RWPE2 (cell line): ENCODE measurements around the gene JPH4.

Experiments
- ATAC-seq: fragments of 200-7000 bp; cut with Tn5 transposase; 3 replicates; pipeline ENCODE4 v1.9.1; 2021; ENCODE audit warnings: low read depth
- DNase-seq: peaks from one replicate; pipeline ENCODE4 v3.0.0-alpha.2; 2020; ENCODE audit warnings: low spot score
- H3K27ac ChIP-seq: fragments of 450-650 bp; 2 replicates; pipeline ENCODE4 v1.5.1; 2017; ENCODE audit warnings: mild to moderate bottlenecking; ENCODE audit not compliant: poor library complexity, severe bottlenecking
- H3K27me3 ChIP-seq: fragments of 250-450 bp; sonication (Bioruptor Pico); 2 replicates; pipeline ENCODE4 v1.5.1; 2021; ENCODE audit warnings: mild to moderate bottlenecking, moderate library complexity; ENCODE audit not compliant: insufficient read depth, poor library complexity, severe bottlenecking
- H3K36me3 ChIP-seq: fragments of 250-450 bp; sonication (Bioruptor Pico); 2 replicates; pipeline ENCODE4 v1.5.1; 2020; ENCODE audit warnings: low read depth, mild to moderate bottlenecking, moderate library complexity
- H3K4me1 ChIP-seq: fragments of 250-450 bp; sonication (Bioruptor Pico); 2 replicates; pipeline ENCODE4 v1.5.1; 2021; ENCODE audit warnings: mild to moderate bottlenecking, moderate library complexity; ENCODE audit not compliant: insufficient read depth, poor library complexity, severe bottlenecking
- H3K4me3 ChIP-seq: fragments of 250-450 bp; sonication (Bioruptor Pico); 2 replicates; pipeline ENCODE4 v1.5.1; 2021; ENCODE audit warnings: mild to moderate bottlenecking, moderate library complexity; ENCODE audit not compliant: severe bottlenecking
- H3K9me3 ChIP-seq: fragments of 250-450 bp; sonication (Bioruptor Pico); 2 replicates; pipeline ENCODE4 v1.5.1; 2021; ENCODE audit warnings: mild to moderate bottlenecking, moderate library complexity; ENCODE audit not compliant: severe bottlenecking
- CTCF ChIP-seq: fragments of 450-650 bp; IDR thresholded peaks from one replicate; pipeline ENCODE4 v1.5.1; 2017; ENCODE audit warnings: mild to moderate bottlenecking, moderate library complexity; ENCODE audit not compliant: poor library complexity, severe bottlenecking

JPH4 gene

GRCh38 chr14:23622990-23623389 is 44.4 kb upstream of the JPH4 start:
- ATAC-seq (no peak), DNase-seq (no peak)
- Histone ChIP-seq H3K4me1 (no peaks in the 10 kb centered on the region), H3K9me3 (peaks cover 12% of the 10 kb centered on the region), H3K27me3 (no peaks in the 10 kb centered on the region), H3K27ac (no peak overlapping the region), H3K36me3 (no peaks in the 10 kb centered on the region), H3K4me3 (no peak overlapping the region)
- TF ChIP-seq CTCF: no peak

- TF ChIP-seq CTCF: no peak
- ATAC-seq (no peak), DNase-seq (no peak)
- Histone ChIP-seq H3K9me3 (peaks cover 12% of the 10 kb centered on the region), H3K27me3 (no peaks in the 10 kb centered on the region), H3K4me1 (no peaks in the 10 kb centered on the region), H3K36me3 (no peaks in the 10 kb centered on the region), H3K27ac (no peak overlapping the region), H3K4me3 (no peak overlapping the region)
These were observed 43.5 kb upstream of the JPH4 start for GRCh38 chr14:23621932-23622730.

GRCh38 chr14:23621204-23621931 is 42.8 kb upstream of the JPH4 start:
- no peak overlapping the region for H3K27ac ChIP-seq
- no peaks in the 10 kb centered on the region for H3K27me3 ChIP-seq
- TF ChIP-seq CTCF: no peak
- no peak for DNase-seq
- ATAC-seq: no peak
- H3K4me1 ChIP-seq: no peaks in the 10 kb centered on the region
- no peak overlapping the region for H3K4me3 ChIP-seq
- no peaks in the 10 kb centered on the region for H3K36me3 ChIP-seq
- peaks cover 12% of the 10 kb centered on the region for H3K9me3 ChIP-seq

- Histone ChIP-seq H3K27me3 (peaks cover 2% of the 10 kb centered on the region), H3K4me1 (no peaks in the 10 kb centered on the region), H3K27ac (no peak overlapping the region), H3K4me3 (no peak overlapping the region), H3K9me3 (peaks cover 12% of the 10 kb centered on the region), H3K36me3 (no peaks in the 10 kb centered on the region)
- TF ChIP-seq CTCF: no peak
- DNase-seq: no peak
- ATAC-seq: no peak
These were observed 41.6 kb upstream of the JPH4 start for GRCh38 chr14:23620177-23620702.
